ENCODE measurements around the gene TUBB3.
"Not testable (repeated sequence)": the region's sequence is repeated elsewhere in the genome, so short reads cannot be mapped to it uniquely, and the experiment has no call there.

Gene TUBB3

GRCh38 chr16:89968074-89968473 is 44.9 kb downstream of the TUBB3 start:
- not testable (repeated sequence) for DNase-seq

GRCh38 chr16:89969741-89970410 is 46.7 kb downstream of the TUBB3 start:
- no peak for DNase-seq

DNA sequence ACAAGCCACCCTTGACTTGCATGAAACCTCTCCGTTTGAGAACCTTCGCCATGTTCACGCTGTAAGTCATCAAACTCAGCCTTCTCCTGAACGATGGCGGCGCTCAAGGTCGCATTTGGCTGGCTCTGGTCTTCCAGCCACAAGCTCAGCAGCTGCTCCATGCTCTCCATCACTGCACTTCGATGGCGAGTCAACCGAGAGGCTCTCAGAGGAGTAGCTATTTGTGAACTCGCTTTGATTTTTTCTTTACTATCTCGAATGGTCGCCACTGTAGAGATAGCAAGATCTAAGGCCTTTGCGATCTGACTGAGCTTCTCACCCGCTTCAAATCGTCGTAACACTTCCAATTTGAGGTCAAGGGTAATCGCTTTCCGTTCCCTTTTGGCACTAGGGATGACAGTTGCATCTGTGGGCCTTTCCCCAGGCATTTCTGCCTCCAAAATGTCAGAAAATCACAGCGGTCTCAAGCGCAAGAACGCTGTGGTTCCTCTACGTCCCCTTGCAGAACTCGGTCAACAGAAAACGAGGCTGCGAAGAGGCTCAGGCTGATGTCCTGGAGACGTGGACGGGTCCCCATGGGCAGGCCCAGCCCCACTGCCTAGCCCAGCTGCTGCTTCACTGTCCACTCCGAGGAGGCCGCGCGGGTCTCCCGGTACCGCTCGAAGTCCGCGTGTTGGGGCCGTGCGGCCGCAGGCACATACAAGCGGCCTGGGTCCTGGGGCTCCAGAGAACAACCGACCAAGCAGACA is 48.5 kb downstream of the TUBB3 start:
- no peak for DNase-seq

GRCh38 chr16:89972244-89973234 is 49.4 kb downstream of the TUBB3 start:
- peak; percentile 89 for DNase-seq

DNA sequence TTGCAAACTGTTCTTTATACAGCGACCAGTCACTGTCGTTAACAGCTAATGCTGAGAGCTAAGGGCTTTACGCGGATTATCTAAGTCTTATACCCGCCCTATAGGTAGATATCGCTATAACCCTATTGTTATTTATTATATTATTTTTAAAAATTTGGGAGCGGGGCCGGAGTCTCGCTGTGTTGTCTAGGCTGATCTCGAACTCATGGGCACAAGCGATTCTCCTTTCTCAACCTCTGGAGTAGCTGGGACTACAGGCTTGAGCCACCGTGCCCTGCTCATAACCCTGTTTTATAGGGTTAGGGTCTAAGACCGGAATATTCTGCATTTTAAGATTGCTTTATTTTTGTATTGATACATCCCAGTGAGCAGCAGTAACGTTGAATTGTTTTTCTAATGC is 50.1 kb downstream of the TUBB3 start:
- no peak for DNase-seq

DNA sequence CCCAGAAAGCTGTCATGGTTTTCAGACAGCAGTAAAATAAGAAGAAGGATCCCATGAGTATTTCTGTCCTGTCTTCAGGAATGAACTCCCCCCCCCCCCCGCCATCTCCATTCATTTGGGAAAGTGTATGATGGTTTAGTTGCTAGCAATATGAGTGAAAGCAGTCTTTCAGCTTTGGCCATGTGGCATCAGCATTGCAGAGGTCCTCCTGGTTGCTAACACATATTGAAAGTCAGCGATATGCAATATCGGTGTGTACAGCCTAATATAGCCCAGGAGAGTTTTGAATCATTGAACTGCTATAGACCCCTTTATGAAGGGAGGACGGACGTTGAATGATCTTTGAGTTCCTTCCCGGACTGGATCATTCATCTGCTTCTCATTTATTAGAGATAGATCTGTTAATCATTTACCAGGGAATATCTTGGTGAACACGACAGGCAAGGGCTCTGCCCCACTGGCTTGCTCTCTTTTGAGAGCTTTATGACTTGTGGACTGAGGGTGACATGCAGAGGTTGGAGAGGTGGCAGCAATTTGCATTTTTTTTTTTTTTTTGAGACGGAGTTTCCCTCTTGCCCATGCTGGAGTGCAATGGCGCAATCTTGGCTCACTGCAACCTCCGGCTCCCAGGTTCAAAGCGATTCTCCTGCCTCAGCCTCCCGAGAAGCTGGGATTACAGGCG is 50.7 kb downstream of the TUBB3 start:
- no peak for DNase-seq

DNA sequence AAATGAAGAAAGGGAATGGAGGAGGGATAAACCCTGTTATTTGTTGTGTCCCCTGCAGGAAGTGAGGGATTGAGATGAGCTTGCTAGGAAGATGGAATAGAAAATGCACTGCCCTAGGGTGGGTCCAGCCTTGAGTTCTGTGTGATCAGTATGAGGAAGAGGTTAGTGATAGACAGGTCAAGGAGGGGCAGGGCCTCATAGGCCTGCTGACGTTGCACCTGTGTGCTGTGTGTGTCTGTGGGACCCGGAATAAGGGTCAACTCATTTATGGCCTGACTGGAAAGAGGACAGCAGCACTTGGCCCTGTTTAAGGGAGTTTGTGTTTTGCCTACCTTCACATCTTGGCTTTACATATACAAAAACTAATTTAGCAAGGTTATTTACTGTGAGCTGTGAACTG is 51.7 kb downstream of the TUBB3 start:
- no peak for DNase-seq

- peak; percentile 18 for DNase-seq
Measured at GRCh38 chr16:89981414-89981813, 58.3 kb downstream of the TUBB3 start.

DNA sequence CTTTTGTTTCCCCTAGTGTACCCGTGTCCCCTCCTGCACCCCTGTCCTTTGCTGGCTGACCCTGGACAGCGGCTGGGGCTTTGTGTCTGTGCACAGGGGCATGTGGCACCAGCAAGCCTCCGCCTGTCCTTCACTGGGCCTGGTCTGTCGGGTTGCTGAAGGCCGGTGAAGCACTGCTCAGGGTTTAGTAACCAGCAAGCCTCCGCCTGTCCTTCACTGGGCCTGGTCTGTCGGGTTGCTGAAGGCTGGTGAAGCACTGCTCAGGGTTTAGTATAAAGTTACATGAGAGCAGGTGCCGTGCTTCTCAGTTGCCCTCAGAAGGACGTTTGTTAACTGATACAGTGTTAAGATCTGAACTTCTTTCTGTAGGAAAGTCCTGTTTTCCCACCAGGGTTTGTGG is 59.2 kb downstream of the TUBB3 start:
- no peak for DNase-seq

DNA sequence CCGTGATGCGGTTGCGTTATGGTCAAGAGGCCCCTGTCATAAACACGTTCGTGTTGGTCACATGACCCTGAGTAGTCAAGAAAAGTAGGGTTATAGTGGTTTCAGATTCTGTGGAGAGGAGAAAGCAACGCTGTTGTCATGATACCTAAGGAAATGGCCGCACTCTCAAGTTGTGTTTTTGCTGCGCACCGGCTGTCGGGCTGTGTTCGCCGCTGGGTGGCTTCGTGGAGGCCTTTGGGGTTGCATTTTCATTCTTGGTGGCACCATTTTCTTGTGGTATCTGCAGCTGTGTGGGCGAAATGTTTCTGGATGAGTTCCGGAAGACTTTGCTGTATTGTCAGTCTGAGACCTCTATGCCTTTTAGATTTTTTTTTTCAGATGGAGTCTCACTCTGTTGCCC is 60.4 kb downstream of the TUBB3 start:
- DNase-seq: no peak

GRCh38 chr16:89984216-89984615 is 61.1 kb downstream of the TUBB3 start:
- DNase-seq: no peak

DNA sequence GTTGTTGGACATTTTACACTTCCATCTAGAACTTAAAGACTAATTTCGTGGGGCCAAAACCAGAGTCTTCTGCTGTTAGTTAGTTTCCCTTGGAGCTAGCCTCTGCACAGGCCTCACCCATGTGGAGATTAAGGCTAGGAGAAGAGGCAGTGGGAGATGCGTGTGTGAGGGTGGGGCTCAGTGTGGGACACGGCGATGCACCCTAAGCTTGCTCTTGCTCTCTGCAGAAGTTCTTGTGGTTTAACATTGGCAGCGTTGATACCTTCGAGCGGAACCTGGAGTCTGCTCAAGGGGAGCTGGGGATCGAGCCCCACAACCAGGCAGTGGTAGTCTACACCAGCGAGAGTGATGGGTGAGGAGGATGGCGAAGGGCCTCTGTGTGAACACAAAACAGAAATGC is 62.1 kb downstream of the TUBB3 start:
- no peak for DNase-seq

Data from stimulated activated CD4-positive, alpha-beta T cell treated with anti-CD3 and anti-CD28 coated beads, Interleukin-1b, Interleukin-23, amount 100 ng/mL, for 48 hours (primary cell).